Nephron (organoid): ENCODE measurements around the gene PADI1.

Experiments used
- H3K27ac Mint-ChIP-seq, 3 experiments: 2 replicates each; pipeline ENCODE4 v1.8.0; 2020; ENCODE audit warnings: mixed read lengths in 3 of 3, mild to moderate bottlenecking in 2 of 3, moderate library complexity in 1 of 3
- H3K27me3 Mint-ChIP-seq: 2 replicates; pipeline ENCODE4 v1.8.0; 2021; ENCODE audit warnings: low read depth, mild to moderate bottlenecking, moderate library complexity, mixed read lengths
- H3K36me3 Mint-ChIP-seq: 2 replicates; pipeline ENCODE4 v1.8.0; 2020; ENCODE audit warnings: low read depth, mixed read lengths
- H3K4me1 Mint-ChIP-seq: 2 replicates; pipeline ENCODE4 v1.8.0; 2020; ENCODE audit warnings: mixed read lengths
- H3K4me3 Mint-ChIP-seq, 3 experiments: 2 replicates each; pipeline ENCODE4 v1.8.0; 2020; ENCODE audit warnings: mild to moderate bottlenecking in 3 of 3, mixed read lengths in 3 of 3, moderate library complexity in 2 of 3
- H3K9me3 Mint-ChIP-seq: 2 replicates; pipeline ENCODE4 v1.8.0; 2020; ENCODE audit warnings: mixed read lengths
- TF ChIP-seq, protein P1 (sequence below), 3 experiments: fragments of 200-600 bp; sonication (generic); IDR thresholded peaks; one replicate each; pipeline ENCODE4 v1.5.0; 2021; ENCODE audit warnings: antibody characterized with exemption in 3 of 3; ENCODE audit not compliant: unreplicated experiment in 3 of 3

The PADI1 gene

DNA sequence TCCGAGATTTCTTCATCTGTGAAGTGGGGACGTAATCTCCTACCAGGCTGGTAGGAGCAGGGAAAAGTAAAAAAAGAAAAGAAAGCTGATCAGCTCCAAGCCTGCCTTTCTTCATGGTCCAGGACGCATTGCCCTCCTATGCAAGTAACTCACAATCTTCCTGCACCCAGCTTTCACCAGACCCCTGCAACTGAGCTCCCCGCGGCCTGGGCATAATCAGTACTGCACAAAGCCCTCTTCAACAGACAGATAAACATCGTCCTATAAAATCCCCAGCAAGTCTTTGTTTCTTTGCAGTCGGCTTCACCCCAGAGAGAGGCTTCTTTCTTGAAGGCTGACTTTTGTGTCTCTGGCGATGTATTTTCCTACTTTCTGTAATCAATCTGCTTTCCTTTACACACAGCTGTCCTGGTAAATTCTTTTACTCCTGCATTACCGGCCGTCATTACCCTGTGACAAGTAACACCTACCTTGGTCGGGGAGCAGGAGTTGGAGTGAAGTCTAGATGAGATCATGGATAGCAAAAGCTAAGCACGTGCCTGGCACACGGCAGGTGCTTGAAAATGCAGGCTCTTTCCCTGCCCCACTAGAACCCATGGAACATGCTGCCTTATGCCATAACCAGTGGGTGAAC, 8.3 kb downstream of the PADI1 start:
- Mint-ChIP-seq H3K9me3 (no peaks in the 10 kb centered on the region), H3K27me3 (peaks cover 5% of the 10 kb centered on the region), H3K4me3 (peak overlapping the region; percentile 23 to 55 (median 28)), H3K27ac (peak overlapping the region; percentile 86 to 93 (median 89)), H3K4me1 (peaks cover 28% of the 10 kb centered on the region), H3K36me3 (no peaks in the 10 kb centered on the region)
- TF ChIP-seq, protein P1, sequence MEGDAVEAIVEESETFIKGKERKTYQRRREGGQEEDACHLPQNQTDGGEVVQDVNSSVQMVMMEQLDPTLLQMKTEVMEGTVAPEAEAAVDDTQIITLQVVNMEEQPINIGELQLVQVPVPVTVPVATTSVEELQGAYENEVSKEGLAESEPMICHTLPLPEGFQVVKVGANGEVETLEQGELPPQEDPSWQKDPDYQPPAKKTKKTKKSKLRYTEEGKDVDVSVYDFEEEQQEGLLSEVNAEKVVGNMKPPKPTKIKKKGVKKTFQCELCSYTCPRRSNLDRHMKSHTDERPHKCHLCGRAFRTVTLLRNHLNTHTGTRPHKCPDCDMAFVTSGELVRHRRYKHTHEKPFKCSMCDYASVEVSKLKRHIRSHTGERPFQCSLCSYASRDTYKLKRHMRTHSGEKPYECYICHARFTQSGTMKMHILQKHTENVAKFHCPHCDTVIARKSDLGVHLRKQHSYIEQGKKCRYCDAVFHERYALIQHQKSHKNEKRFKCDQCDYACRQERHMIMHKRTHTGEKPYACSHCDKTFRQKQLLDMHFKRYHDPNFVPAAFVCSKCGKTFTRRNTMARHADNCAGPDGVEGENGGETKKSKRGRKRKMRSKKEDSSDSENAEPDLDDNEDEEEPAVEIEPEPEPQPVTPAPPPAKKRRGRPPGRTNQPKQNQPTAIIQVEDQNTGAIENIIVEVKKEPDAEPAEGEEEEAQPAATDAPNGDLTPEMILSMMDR (IDR thresholded peaks at IDR 0.05; ENCODE audit: unreplicated experiment in 3 of 3): no peak

DNA sequence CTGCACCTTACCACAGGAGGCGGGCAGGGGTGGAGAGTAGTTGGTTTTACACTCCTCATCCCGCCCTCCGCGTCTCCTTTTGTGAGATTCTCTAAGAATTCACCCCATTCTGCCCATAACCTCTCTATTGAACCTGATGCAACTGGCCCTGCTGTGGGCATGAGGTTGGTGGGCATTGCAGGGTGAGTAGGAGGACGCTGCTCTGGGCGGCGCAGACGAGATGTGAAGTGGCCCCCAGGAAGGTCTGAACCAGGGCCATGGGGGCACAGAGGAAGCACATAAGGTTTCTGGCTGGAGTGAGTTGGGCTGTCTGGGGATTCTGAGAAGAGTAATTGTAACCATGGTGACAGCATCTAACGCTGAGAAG, 8.8 kb downstream of the PADI1 start:
- Mint-ChIP-seq H3K4me3 (no peak overlapping the region), H3K36me3 (no peaks in the 10 kb centered on the region), H3K9me3 (no peaks in the 10 kb centered on the region), H3K27ac (peak overlapping the region in 2 of 3 experiments; percentile 89 to 93), H3K4me1 (peaks cover 27% of the 10 kb centered on the region), H3K27me3 (peaks cover 5% of the 10 kb centered on the region)
- TF ChIP-seq, protein P1 (IDR thresholded peaks at IDR 0.05; ENCODE audit: unreplicated experiment in 3 of 3): no peak

DNA sequence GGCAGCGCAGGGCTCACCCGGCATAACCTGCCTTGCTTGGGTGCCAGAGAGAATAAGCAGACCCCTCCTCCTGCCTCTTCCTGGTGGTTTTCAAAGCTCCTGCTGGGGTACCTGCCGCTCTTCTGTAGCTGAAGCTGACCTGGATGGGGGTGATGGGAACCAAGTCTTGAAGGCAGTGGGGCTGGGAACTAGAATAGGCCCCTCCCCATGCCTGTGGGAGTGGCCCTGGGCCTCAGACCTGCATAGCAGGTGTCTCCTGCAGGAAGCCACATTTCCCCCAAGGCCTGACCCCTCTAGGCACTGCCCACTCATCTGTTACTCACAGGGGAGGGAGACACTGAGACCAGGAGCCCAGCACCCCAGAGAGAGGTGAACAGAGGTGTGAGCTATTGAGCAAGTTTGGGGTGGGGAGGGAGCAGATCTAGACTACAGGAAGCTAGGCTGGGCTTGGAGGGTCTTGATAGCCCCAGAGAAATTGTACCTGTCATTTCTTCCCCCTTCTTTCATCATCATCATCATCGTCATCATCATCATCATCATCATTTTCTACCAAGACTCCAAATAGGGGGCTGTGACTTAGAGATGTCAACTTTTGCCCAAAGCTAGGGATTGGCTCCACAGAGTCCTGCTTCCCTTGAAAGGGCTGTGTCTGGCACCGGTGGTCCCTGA, 10.1 kb downstream of the PADI1 start:
- Mint-ChIP-seq H3K27me3 (peaks cover 5% of the 10 kb centered on the region), H3K4me1 (peaks cover 21% of the 10 kb centered on the region), H3K4me3 (no peak overlapping the region)

DNA sequence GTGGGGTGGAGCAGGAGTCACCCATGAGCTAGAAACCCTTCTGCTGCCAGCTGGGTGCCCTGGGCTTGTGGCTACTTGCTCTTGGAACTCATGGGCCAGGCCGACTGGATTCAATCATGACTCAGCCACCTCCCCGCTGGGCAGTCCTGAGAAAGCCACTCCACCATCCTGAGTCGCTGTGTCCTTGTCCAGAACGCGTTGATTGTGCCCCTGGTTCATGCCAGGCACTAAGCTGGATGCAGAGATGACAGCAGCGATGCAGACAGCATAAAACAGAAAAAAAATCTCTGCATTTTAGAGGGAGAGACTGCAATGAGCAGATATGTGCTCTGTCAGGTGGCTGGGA, 10.6 kb downstream of the PADI1 start:
- Mint-ChIP-seq H3K4me3 (no peak overlapping the region), H3K36me3 (no peaks in the 10 kb centered on the region), H3K4me1 (peaks cover 21% of the 10 kb centered on the region), H3K9me3 (no peaks in the 10 kb centered on the region), H3K27ac (no peak overlapping the region), H3K27me3 (peaks cover 5% of the 10 kb centered on the region)
- TF ChIP-seq, protein P1 (IDR thresholded peaks at IDR 0.05; ENCODE audit: unreplicated experiment in 3 of 3): no peak

More for the DNA sequence above, 10.1 kb downstream of the PADI1 start:
- no peaks in the 10 kb centered on the region for H3K9me3 Mint-ChIP-seq
- H3K27ac Mint-ChIP-seq: no peak overlapping the region
- TF ChIP-seq, protein P1 (IDR thresholded peaks at IDR 0.05; ENCODE audit: unreplicated experiment in 3 of 3): no peak
- no peaks in the 10 kb centered on the region for H3K36me3 Mint-ChIP-seq

DNA sequence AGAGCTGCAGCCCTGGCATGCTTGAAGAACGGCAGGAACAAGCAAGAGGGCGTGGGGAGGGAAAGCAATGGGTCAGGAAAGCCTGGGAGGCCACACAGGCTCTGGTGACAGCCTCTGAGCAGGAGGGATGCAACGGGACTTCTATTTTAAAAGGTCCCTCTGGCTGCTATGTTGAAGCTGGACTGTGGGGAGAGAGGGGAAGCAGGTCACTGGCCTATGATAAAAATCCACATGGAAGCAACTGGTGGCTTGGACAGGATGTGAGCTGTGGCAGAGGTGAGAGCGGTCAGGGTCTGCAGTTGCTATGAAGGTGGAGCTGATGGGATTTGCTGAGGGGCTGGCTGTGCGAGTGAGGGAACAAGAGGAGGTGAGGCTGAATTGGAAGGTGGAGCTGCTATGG, 11.2 kb downstream of the PADI1 start:
- TF ChIP-seq, protein P1 (IDR thresholded peaks at IDR 0.05; ENCODE audit: unreplicated experiment in 3 of 3): no peak
- Mint-ChIP-seq H3K27ac (no peak overlapping the region), H3K9me3 (no peaks in the 10 kb centered on the region), H3K27me3 (peaks cover 5% of the 10 kb centered on the region), H3K4me3 (no peak overlapping the region), H3K4me1 (peaks cover 21% of the 10 kb centered on the region), H3K36me3 (no peaks in the 10 kb centered on the region)

DNA sequence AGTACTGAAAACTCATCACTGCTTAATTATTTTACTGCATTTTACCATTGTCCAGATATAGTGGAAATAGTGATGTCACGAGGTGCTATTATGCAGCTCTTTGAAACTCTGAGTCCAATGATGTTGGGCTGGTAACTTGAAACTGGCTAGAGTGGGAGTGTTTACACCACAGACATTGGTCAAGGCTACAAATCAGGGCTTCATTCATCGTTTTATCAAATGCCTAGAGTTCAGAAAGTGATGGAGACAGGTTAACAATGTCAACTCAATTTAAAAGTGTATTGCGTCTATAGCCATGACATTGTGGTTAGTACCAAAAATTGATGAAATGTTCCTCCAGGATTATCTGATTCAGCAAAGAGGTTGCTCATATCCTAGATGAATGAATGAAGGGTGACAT, 12.7 kb downstream of the PADI1 start:
- peaks cover 15% of the 10 kb centered on the region for H3K27me3 Mint-ChIP-seq
- H3K36me3 Mint-ChIP-seq: no peaks in the 10 kb centered on the region
- TF ChIP-seq, protein P1 (IDR thresholded peaks at IDR 0.05; ENCODE audit: unreplicated experiment in 3 of 3): no peak
- H3K27ac Mint-ChIP-seq: no peak overlapping the region
- peaks cover 14% of the 10 kb centered on the region for H3K4me1 Mint-ChIP-seq
- H3K9me3 Mint-ChIP-seq: no peaks in the 10 kb centered on the region
- H3K4me3 Mint-ChIP-seq: no peak overlapping the region
